NCI-H1694 (cell line): Measurements from ENCODE around the gene OTUD3.
"Not testable (repeated sequence)": the region's sequence is repeated elsewhere in the genome, so short reads cannot be mapped to it uniquely, and the experiment has no call there.

Experiments used
- DNase-seq: peaks from one replicate; lab custom pipeline; 2025; lab: John Stamatoyannopoulos, UW

Gene OTUD3

DNA sequence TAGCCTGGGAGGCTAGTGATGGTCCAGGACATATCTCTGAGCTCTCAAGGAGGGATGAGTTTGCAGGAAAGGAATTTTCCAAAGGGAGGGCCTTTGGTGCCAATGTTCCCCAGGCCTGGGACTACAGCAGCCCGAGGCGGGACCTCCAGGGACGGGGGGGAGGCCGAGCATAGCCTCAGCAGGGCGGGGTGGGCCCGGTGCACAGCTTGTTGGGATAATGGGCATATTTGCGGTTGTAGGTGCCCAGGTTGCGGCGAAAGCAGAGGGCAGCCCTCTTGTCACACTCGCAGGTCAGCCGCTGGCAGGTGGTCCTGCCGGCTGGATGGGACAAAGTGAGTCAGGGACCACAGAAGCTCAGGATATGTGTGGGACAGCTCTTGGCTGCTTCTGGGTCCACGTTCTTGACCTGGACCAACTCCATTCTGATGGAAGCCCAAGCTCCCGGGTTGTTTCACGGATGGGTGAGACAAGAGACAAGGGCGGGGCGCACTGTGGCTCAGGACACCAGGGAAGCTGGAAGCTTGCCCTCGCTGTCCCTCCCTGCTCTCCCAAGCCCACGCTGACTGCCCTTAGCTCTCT lies 38.0 kb downstream of the OTUD3 start:
- no peak for DNase-seq

DNA sequence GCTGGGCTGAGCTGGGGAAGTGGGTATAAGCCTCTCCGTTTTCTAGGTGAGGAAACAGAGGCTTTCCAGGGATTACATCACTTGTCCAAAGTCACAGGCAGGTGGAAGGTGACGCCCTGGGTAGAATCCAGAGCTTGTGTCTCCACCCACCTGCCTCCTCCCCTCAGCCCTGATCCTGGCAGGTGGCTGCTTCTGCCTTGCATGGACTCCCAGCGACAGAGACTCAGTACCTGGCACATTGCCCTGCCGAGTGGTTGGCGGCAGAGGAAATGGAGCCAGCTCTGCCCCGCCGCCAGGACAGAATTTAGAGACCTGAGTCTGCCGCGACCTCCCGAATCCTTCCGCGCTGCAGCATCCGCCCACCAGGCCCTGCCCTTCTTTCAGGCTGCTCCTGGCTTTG lies 39.1 kb downstream of the OTUD3 start:
- no peak for DNase-seq

DNA sequence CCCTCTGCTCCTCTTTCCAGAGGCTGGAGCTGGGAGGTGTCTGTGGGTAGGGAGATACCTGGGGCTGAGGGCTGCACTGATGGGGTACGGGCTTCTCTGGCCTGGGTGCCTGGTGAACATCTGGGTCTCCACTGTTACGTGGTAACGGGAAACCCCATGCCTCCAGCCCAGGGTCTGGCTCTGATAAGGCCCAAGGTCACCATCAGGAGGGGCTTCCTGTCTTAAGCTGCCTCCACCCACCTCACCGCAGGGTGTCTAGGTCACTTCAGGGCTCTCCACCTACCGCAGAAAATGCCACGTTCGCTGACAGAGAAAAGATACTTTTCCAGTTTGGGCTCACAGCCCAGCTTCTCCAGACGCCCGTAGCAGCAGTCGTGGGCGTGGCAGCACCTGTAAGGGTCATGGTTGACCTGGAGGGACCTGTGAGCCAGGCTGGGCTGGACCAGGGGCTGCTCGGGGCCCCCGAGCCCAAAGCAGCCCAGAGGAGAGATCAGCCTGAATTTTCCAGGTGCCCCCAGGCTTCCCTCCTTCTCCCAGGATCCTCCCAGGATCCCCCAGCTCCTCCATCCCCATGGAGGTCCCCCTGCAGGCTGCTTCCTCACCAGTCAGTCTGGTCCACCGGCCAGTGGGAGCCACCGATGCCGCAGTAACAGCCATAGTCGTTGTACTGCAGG lies 40.0 kb downstream of the OTUD3 start:
- no peak for DNase-seq

DNA sequence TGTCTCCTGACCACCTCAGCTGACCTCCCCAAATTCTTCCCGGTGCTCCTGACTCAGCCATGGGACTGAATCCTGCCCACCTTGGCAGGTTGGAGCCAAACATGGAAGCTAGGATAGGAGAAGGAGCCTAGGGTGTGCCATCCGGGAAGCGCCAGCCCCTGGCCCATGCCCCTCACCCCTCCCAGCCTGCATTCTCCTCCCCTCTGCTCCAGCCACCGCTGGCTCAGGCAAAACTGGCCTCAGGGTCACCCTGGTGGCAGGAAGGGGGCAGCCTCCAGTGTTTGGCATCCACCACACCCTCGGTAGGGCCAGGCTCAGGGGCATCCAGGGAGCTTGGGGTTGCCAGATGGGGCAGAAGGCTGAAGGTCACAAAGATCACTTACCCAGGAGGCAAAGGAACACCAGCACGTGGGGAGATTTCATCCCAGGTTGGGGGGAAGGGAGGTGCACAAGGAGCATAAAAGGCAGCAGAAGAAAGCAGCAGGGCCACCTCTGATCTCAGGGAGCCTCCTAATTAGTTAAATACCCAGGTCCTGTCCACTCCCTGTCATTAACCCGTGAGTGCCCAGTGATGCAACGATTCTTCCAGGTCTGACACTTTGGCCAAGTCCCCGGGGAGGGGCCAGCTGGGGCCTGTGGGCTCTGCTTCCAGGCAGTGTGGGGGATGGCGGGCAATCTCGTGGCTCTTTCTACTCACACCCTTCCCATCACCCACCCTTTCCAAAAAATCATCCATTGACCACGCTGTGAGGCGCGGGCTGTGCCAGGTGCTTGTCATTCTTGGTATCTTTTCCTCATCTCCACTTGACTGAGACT lies 41.1 kb downstream of the OTUD3 start, which contains the start of gene PLA2G2E:
PLA2G2E (minus strand) TSS at position 481 of the 816 bp plus-strand sequence; CDS start at position 423, 58 bp downstream.
- no peak for DNase-seq

DNA sequence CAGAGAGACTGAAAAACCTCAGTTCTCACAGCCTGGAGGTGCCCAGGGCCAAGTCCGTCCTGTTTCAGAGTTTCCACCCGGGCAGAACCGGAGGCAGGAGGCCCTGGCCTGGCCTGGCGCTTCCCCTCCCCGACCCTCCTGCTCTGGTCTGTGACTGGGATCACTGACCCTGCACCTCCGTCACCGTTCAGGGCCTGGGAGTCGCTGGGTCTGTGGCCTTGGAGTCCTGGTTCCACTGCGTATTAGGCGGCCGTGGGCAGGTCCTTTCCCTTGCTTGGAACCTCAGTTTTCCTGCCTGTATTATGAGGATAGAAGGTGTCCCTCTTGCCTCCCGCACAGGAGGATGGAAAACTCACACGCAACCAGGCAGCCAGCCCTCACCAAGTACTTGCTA lies 41.8 kb downstream of the OTUD3 start:
- no peak for DNase-seq

DNA sequence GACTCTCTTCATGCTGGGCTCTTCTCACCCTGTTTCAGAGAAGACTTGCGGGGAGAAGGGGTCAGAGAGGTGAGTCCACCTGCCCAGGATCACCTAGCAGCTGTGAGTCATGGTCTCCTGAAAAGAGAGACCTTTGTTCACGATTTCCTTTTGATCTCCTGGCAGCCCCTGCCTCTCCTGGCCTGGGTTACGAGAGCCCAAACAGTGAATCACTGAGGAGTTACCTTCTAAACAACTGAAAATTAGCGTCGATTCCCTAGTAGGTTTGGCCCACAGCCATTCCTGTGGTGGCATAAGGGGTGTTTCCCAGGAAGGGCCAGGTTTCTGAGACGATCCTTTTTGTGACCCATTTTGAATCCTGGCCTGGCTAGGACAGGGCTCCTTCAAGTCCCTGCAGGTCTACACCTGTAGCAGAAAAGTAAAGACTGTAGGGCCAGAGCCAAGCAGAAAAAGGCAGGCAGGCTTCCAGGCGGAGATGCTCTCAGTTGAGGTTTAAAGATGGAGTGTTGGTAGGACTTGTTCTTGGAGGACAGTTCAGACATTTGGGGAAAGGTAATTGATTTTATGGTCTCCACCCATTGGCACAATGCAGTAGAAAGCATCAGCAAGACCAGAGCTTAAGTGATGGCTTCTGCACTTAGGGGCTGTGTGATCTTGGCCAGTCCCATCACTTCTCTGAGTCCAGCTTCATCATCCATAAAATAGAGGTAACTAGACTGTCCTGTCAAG lies 43.3 kb downstream of the OTUD3 start:
- no peak for DNase-seq

DNA sequence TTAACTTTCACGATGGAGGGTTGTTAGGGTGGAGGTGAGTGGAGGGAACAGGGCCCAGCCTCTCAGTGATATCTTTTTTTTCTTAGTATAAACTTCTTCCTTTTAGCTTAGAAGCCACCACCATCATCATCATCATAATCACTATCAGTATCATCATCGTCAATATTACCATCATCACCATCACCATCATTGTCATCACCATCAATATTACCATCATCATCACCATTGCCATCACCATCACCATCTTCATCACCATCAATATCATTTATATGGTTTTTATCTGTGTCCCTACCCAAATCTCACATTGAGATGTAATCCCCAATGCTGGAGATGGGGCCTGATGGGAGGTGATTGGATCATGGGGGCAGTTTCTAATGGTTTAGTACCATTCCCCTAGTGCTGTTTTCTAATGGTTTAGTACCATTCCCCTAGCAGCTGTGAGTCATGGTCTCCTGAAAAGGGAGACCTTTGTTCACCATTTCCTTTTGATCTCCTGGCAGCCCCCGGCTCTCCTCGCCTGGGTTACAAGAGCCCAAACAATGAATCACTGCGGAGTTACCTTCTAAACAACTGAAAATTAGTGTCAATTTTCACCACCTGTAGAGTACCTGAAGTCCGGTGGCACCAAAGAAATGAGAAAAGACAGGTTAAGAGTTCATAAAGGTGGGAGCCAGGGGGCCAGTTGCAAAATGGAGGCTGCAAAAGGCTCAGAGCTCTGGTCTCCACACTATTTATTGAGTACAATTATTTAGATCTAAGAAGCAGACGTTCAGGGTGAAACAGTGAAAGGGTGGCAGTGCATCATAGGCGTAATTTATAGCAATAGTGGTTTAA lies 44.3 kb downstream of the OTUD3 start:
- DNase-seq: no peak

DNA sequence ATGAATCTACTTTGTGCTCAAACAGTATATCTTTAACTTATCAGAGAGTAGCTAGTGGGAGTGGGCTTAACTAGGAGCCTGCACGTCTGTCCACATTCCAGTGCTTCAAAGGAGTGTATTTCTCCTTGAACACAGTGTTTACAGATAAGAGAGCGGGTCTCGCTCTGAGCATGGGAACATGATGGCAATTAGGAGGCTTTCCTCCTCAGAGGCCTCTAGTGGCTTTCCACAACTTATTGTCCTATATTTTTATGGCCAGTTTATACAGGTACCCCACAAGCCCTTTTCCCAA lies 44.9 kb downstream of the OTUD3 start:
- not testable (repeated sequence) for DNase-seq

DNA sequence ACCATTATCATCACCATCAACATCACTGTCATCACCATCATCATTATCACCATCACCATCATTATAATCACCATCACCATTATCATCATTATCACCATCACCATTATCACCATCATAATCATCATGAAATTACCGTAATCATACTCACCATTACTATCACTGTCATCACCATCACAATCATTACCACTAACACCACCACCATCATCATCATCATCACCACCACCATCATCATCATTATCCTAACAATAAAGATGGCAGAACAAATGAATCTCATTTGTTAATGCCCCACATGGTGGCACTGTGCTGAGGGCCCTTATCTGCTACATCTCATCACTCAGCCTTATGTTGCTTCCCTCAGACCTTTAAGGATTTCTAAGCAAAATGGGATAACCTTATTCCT lies 50.7 kb downstream of the OTUD3 start:
- no peak for DNase-seq

DNA sequence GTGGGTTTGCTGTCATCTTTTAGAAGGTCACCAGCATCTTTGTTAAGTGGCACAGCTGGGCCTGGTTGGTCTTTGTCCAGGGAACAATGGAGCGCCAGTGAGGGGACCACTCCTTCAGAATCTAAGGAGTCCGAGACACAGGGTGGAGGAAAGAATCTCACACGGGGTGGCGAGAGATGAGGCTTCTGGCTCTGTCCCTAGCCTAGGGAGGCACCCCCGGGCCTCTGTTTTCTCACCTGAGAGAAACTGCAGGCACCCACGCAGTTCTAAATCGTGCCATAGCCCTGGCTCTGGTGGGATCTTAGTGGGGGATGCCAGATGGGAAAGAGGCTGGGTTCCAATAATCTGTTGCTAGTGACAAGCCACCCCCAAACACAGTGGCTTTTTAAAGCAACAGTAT lies 52.1 kb downstream of the OTUD3 start:
- DNase-seq: no peak

DNA sequence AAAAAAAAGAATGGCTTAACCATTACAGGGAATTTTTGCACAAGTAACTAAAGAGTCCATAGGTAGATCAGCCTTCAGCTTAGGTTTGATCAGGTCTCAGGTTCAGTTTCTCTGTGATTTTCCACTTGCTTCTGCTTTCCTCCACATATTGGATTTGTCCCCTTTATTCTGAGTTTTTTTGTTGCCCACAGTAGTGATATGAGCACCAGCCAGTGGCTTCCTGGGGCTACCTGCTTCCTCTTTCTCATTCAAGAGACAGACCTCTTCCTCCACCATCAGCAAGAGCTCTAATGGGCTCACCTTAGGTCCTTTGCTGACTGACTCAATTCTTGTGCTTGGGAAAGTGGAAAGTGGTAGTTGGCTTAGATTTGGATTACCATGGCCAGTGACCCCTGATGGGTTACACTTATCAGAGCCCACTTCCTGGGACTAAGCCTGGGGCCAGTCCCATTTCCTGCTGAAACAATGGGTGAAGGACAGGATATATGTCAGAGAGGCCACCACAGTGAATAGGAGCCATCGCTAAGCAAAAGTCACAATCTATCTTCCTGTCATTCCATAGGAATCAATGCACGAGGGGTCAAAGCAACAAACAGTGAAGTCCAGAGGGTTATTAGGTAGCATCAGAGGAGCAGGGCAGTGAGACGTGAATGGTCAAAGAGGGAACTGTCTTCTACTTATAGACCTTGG lies 54.0 kb downstream of the OTUD3 start:
- DNase-seq: no peak

DNA sequence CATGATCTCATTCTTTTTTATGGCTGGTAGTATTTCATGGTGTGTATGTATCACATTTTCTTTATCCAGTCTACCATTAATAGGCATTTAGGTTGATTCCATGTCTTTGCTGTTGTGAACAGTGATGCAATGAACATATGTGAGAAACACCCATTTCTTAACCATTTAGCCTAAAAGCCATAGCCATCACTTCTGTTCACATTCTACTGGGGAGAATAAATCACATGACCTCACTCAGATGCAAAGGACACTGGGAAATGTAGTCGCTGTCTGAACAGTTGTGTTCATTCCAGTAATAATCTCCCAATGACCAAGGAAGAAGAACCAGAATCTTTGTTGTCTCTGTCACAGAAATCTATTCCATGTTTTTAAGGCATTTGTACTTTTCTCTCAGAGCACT lies 56.3 kb downstream of the OTUD3 start:
- DNase-seq: no peak

DNA sequence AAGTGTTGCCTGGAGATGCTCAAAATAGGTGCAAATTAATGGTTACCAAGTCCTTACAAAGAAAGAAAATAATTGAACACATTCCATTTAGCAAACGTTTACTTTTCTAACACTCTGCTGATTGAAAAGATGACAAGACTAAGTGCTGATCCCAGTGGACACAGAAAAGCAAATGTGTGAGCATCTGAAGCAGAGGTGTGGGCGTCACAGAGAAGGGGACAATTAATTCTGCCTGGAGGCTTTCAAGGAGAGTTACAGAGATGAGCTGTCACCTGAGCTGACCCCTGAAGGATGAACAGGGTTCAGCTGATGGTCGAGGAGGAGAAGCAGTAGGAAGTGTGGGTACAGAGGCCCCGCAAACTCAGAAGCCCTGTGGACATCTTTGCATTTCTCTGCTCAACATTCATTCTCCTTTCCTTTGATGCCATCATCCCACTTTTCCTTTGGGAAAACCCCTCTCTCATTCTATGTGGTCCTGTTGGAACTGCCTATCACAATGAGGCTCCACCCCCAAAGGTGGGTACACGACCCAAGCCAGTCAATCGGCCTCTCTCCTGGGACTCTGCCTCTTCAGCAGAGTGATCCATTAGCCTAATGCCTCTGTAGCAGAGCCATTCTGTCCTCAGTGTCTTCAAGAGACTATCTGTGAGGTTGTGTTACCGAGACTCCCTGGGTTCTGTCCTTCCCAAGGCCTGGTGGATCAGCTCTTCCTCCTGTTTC lies 58.5 kb downstream of the OTUD3 start:
- DNase-seq: no peak

DNA sequence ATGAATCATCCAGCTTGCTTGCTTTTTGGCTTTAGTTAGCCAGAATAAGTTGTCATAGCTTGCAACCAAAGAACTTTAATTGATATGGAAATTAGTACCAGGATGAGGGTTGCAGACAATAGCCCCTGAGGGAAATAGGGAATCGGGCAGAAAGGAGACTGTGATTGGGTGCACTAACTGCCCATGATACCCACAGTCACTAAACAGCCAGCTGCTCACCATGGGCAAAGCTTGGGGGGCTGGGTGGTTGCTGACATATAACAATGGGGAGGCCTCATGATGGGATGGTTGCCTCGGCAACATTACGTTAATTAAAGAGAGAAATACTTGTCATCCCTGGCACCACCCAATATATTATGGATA lies 59.0 kb downstream of the OTUD3 start:
- DNase-seq: no peak

DNA sequence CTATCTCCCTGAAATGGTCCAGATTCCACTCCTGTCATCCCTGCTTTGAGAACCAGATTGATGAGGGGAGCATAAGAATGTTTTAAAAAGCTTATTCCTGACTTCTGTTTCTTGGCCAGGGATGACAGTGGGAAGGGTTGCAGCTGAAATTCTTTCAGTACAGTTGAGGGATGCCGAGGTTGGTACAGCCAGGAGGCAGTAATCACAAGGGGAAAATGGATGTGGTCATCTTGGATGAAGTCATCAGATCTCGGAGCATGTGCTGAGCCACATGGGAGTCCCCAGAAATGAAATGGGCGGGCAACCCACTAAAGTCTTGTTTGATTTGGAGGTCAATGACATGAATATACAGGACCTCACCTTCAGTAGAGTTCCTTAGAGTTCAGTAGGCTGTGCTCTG lies 59.9 kb downstream of the OTUD3 start:
- no peak for DNase-seq

DNA sequence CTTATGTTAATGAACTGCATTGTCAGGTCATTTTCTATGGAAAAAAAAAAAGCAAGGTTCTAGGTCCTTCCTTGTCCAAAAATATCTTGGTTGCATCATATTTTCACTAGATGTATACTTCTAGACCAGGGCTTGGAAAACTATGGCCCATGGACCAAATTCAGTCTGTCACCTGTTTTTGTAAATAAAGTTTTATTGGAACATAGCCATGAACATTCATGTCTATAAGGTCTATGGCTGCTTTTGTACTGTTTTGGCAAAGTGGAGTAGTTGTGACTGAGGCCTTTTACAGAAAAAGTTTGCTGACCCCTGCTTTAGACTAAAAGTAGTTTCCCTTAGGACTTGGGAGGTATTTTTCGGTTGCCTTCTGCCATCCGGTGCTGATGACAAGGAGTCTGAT lies 60.5 kb downstream of the OTUD3 start:
- DNase-seq: no peak

DNA sequence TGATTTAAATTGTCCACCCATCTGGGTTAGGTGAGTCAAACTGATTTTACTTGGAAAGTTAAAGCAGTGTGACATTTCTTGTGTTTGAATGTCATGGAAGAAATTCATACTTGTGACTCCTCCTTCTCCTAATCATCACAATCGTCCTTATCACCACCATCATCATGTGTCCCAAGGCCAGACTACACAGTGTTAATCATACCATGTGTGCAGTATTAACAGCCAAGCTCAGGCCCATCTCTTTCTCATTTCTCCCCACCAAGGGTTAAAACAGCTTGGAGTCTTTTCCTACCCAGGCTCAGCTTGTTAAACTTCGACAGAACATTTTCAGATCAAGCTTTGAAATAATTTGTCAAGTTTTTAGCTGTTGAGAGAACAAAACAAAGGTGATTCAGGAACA lies 63.7 kb downstream of the OTUD3 start:
- DNase-seq: no peak

DNA sequence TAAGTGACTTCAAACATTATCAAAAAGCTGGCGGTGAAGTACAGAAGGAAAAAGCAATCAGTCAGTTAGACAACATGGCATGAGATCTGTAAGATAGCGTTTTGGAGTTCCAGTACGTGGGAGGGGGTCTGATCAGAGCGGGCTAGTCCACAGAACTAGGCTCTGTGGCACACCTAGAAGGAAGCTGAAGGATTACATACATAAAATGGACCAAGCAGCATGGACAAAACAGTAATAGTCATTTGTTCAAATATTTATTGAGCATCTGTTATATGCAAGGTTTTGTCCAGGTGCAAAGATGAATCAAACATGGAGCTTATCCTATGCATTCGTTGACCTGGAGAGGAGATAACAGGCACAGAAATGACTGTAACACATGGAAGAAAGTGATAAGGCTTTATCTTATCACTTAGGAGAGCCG lies 64.1 kb downstream of the OTUD3 start:
- DNase-seq: no peak

DNA sequence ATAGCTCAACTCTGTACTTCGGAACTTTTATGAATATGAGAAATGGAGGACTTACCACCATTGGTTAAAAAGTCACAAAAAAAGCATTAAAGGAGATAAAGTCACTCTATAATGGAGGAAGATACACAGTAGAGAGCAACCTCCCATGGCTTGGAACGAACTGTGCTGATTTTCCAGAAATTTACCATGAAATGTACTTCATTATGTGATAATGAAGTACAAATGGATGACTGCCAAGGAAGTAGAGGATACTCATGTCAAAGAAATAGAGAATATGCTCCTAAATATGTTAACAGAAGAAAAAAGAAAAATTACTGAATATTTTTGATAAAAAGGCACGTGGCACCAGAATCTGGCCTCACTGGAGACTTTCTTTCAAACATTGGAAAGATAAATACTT lies 64.8 kb downstream of the OTUD3 start:
- no peak for DNase-seq

DNA sequence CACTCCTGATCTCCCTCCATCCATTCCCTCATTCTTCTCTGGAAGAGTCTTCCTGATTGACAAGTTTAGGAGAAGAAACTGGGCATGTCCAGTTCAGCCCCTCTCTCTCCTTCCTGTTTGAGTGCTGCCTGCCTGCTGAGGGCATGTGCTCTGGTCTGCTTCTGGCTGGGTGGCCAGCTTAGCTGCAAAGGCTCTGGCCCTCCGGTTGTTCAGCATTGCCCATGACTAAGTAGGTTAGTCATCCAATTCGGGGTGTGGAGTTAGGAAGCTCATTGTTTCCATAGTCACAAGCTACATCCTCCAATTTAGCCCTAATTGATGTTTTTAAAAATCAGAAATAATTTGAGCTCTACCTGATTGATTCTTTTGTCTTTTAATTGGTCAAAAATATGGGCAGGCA lies 66.8 kb downstream of the OTUD3 start:
- no peak for DNase-seq

DNA sequence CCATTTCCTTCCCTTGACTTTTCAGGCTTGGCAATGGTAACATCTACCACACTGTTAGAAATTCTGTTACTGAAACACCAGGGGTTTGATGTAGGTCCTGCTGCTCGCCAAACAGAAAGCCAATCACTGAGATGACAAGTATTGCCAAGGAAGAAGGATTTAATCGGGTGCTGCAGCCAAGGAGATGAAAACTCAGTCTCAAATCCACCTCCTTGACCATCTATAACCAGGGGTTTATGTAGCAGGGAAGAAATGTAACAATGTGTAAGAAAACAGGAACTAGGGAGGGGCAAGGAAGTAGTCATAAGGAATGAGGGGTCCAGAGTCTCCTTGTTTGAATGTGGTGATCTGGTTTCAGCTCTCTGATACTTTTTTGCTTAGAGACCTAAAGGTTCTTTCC lies 71.9 kb downstream of the OTUD3 start:
- DNase-seq: no peak
